Gastroesophageal sphincter (tissue), 4 donors: ENCODE data around the gene AK2. TPM values are rescaled to one million over a fixed set of nuclear protein-coding genes. Genes with fewer than 3 reads are reported as not detected.

Experiments
- ATAC-seq: fragments of 150-250 bp; one replicate; pipeline ENCODE4 v1.9.1; 2016; ENCODE audit warnings: mild to moderate bottlenecking, moderate library complexity
- H3K27ac ChIP-seq, 4 donors: fragments of 200-600 bp; sonication (generic) in 3 of 4; 1 replicate in 3 of 4; 2 replicates in 1 of 4; pipeline ENCODE4 v1.5.1; 2016 to 2019
- H3K27me3 ChIP-seq: fragments of 200-600 bp; sonication (generic); one replicate; pipeline ENCODE4 v1.5.1; 2019
- H3K36me3 ChIP-seq, 2 donors: fragments of 200-600 bp; sonication (generic); one replicate each; pipeline ENCODE4 v1.5.1; 2019; ENCODE audit warnings: control low read depth in 1 of 2
- H3K4me1 ChIP-seq, 3 donors: fragments of 200-600 bp; sonication (generic); 1 replicate in 2 of 3; 2 replicates in 1 of 3; pipeline ENCODE4 v1.5.1; 2016 to 2019; ENCODE audit warnings: control low read depth in 2 of 3
- H3K4me3 ChIP-seq, 2 donors: fragments of 200-600 bp; sonication (generic); one replicate each; pipeline ENCODE4 v1.5.1; 2019; ENCODE audit warnings: mild to moderate bottlenecking in 1 of 2, moderate library complexity in 1 of 2
- H3K9me3 ChIP-seq, 3 donors: fragments of 200-600 bp; sonication (generic); one replicate each; pipeline ENCODE4 v1.5.1; 2017 to 2019; ENCODE audit warnings: control low read depth in 2 of 3
- EP300 ChIP-seq: sonication (generic); formaldehyde crosslinking; IDR thresholded peaks from one replicate; pipeline ENCODE4 v1.6.1; 2017; ENCODE audit warnings: antibody characterized with exemption, mild to moderate bottlenecking
- POLR2A ChIP-seq, 2 donors: fragments of 450-650 bp; IDR thresholded peaks; one replicate each; pipeline ENCODE4 v1.6.1; 2017; ENCODE audit warnings: antibody characterized with exemption in 2 of 2, mild to moderate bottlenecking in 2 of 2, moderate library complexity in 1 of 2
- POLR2AphosphoS5 ChIP-seq: sonication (generic); formaldehyde crosslinking; IDR thresholded peaks from one replicate; pipeline ENCODE4 v1.6.1; 2017; ENCODE audit warnings: antibody characterized with exemption
- WGBS, 2 donors: methylation state at CpG; one replicate each; pipeline ENCODE4 v1.1.5; 2018; ENCODE audit warnings: low coverage in 1 of 2; 5-methylcytosine and 5-hydroxymethylcytosine counted together
- total RNA-seq, 4 donors: library from RNA; depleted of rRNA; stranded (reverse); fragments of >200 nt; gene quantifications; one replicate each; pipeline ENCODE4 v1.1.0, GENCODE V29; 2016
- TF ChIP-seq, protein P1 (sequence below), 4 experiments: fragments of 200-600 bp in 2 of 4; fragments of 450-650 bp in 2 of 4; sonication (generic) in 1 of 4; IDR thresholded peaks; one replicate each; pipeline ENCODE4 v1.5.1; 2017 to 2019; ENCODE audit warnings: antibody characterized with exemption in 4 of 4, mild to moderate bottlenecking in 2 of 4, moderate library complexity in 2 of 4

Gene AK2
- 100 to 1,000 TPM in 2 of 4 donors, 10 to 100 TPM in 2; 88.9 to 115 (median 97.1) TPM for total RNA-seq

DNA sequence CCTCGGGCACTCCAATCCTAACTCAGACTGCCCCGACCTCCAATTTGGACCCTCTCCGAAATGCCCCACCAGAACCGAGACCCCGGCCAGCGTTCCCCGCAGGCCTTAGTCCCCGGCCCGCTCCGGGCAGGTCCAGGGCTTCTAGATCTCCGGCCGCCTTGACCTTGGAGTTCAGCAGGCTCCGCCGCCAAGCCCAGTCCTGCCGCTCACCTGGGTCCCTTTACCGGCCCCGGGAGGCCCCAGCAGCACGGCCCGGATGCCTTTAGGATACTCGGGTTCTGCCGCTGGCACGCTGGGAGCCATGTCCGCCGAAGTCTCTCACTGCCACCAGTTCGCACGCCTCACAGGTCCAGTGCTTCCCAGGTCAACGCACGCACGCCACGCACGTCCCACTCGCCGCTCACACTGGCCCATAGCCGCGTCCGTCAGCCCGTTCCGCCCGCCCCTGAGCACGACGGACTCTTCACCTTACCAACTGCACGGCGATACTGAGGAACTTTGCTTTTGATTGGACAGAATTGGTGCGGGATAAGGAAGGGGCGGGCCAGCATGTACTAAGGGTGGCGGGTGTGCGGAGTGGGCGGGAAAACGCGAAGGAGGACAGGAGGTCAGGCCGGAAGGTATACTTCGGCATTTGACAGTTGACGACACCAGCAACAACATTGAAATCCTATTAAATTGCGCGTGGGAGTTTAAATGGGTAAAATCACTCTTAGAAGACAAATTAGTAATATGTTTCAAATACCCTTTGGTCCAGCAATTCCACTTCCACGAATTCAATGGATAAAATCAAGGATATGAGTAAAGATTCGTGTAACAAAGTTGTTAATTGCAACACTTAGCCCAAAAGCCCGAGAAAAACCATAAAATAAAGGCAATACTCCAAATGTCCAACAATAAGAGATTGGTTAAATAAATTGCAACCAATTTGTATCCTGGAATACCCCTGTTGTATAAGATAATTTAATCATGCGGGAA, at the start of gene AK2:
TSS of gene AK2 (minus strand) at position 358 of the 978 bp plus-strand sequence. CDS start at position 303, 55 bp downstream.
- Histone ChIP-seq H3K9me3 (no peaks in the 10 kb centered on the region), H3K27me3 (no peaks in the 10 kb centered on the region), H3K36me3 (peaks cover 0 to 13% of the 10 kb centered on the region in 2 donors), H3K4me3 (peak within 1 kb of the TSS; percentile 63 to 96), H3K27ac (peak within 1 kb of the TSS; percentile 19 to 86 (median 84)), H3K4me1 (peaks cover 0 to 48% (median 11%) of the 10 kb centered on the region in 3 donors)
- ATAC-seq = peak; percentile 100
- 7% methylated on average over 25 to 35 of the region's 59 CpGs for WGBS, 2 donors
- TF ChIP-seq POLR2AphosphoS5 = peak; percentile 82
- TF ChIP-seq POLR2A (IDR thresholded peaks at IDR 0.05) = peak; percentile 43 to 67
- TF ChIP-seq, protein P1, sequence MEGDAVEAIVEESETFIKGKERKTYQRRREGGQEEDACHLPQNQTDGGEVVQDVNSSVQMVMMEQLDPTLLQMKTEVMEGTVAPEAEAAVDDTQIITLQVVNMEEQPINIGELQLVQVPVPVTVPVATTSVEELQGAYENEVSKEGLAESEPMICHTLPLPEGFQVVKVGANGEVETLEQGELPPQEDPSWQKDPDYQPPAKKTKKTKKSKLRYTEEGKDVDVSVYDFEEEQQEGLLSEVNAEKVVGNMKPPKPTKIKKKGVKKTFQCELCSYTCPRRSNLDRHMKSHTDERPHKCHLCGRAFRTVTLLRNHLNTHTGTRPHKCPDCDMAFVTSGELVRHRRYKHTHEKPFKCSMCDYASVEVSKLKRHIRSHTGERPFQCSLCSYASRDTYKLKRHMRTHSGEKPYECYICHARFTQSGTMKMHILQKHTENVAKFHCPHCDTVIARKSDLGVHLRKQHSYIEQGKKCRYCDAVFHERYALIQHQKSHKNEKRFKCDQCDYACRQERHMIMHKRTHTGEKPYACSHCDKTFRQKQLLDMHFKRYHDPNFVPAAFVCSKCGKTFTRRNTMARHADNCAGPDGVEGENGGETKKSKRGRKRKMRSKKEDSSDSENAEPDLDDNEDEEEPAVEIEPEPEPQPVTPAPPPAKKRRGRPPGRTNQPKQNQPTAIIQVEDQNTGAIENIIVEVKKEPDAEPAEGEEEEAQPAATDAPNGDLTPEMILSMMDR (IDR thresholded peaks at IDR 0.05) = no peak
- TF ChIP-seq EP300 = no peak

- peak; percentile 64 for ATAC-seq
- WGBS, 2 donors = 26 to 44% methylated on average over 5 to 11 of the region's 12 CpGs
Observed at GRCh38 chr1:33086384-33086850, 49.7 kb upstream of the AK2 start.

GRCh38 chr1:33085332-33085731, 48.6 kb upstream of the AK2 start:
- Histone ChIP-seq H3K36me3 (no peaks in the 10 kb centered on the region), H3K4me1 (peaks cover 0 to 30% (median 3%) of the 10 kb centered on the region in 3 donors), H3K9me3 (no peaks in the 10 kb centered on the region), H3K27ac (no peak overlapping the region), H3K27me3 (no peaks in the 10 kb centered on the region), H3K4me3 (no peak overlapping the region)
- no peak for TF ChIP-seq POLR2A (IDR thresholded peaks at IDR 0.05)
- no peak for TF ChIP-seq POLR2AphosphoS5
- TF ChIP-seq EP300 = no peak
- TF ChIP-seq, protein P1 (IDR thresholded peaks at IDR 0.05) = no peak
- no peak for ATAC-seq
- 85 to 89% methylated on average over 4 of the region's 4 CpGs for WGBS, 2 donors

More at GRCh38 chr1:33086384-33086850, 49.7 kb upstream of the AK2 start:
- Histone ChIP-seq H3K27ac (no peak overlapping the region), H3K36me3 (no peaks in the 10 kb centered on the region), H3K9me3 (no peaks in the 10 kb centered on the region), H3K27me3 (no peaks in the 10 kb centered on the region), H3K4me1 (peaks cover 0 to 22% (median 2%) of the 10 kb centered on the region in 3 donors), H3K4me3 (no peak overlapping the region)
- no peak for TF ChIP-seq POLR2A (IDR thresholded peaks at IDR 0.05)
- no peak for TF ChIP-seq EP300
- no peak for TF ChIP-seq POLR2AphosphoS5
- TF ChIP-seq, protein P1 (IDR thresholded peaks at IDR 0.05) = peak in 3 of 4 experiments; percentile 63 to 83 (median 67)

GRCh38 chr1:33082575-33083108, 46.0 kb upstream of the AK2 start:
- ATAC-seq = no peak
- Histone ChIP-seq H3K4me3 (no peak overlapping the region), H3K27ac (peak overlapping the region in 1 of 4 donors; percentile 75), H3K27me3 (no peaks in the 10 kb centered on the region), H3K9me3 (no peaks in the 10 kb centered on the region), H3K4me1 (peaks cover 0 to 36% (median 3%) of the 10 kb centered on the region in 3 donors), H3K36me3 (no peaks in the 10 kb centered on the region)
- TF ChIP-seq EP300 = no peak
- TF ChIP-seq, protein P1 (IDR thresholded peaks at IDR 0.05) = no peak
- no peak for TF ChIP-seq POLR2AphosphoS5
- TF ChIP-seq POLR2A (IDR thresholded peaks at IDR 0.05) = no peak
- WGBS, 2 donors = 74 to 87% methylated on average over 4 to 6 of the region's 6 CpGs
